ENCODE measurements around the gene NLGN1. TPM values are rescaled to one million over a fixed set of nuclear protein-coding genes. Genes with fewer than 3 reads are reported as not detected.

Gene NLGN1
- total RNA-seq, 1 experiment from 2014 or later = 4.0 TPM

GRCh38 chr3:174158674-174159073, 761.1 kb downstream of the NLGN1 start:
- no peak for DNase-seq
- Histone ChIP-seq H3K9me3 (no peaks in the 10 kb centered on the region; the same call in 1 of the 2 replicates), H3K27me3 (no peaks in the 10 kb centered on the region)

GRCh38 chr3:174159604-174160003, 762.1 kb downstream of the NLGN1 start:
- Histone ChIP-seq H3K27me3 (no peaks in the 10 kb centered on the region), H3K36me3 (no peaks in the 10 kb centered on the region), H3K4me3 (no peak overlapping the region), H3K9me3 (peaks cover 7% of the 10 kb centered on the region)
- no peak for DNase-seq

More at GRCh38 chr3:174158674-174159073, 761.1 kb downstream of the NLGN1 start:
- Histone ChIP-seq H3K36me3 (no peaks in the 10 kb centered on the region), H3K4me3 (no peak overlapping the region)

GRCh38 chr3:174162550-174162949, 765.0 kb downstream of the NLGN1 start:
- DNase-seq = no peak
- H3K4me3 ChIP-seq = no peak overlapping the region
- no peaks in the 10 kb centered on the region for H3K27me3 ChIP-seq
- H3K9me3 ChIP-seq = peaks cover 12% of the 10 kb centered on the region
- H3K36me3 ChIP-seq = no peaks in the 10 kb centered on the region

- no peak overlapping the region for H3K4me3 ChIP-seq
- no peaks in the 10 kb centered on the region for H3K27me3 ChIP-seq
- no peaks in the 10 kb centered on the region for H3K36me3 ChIP-seq
- DNase-seq = no peak
- H3K9me3 ChIP-seq = peaks cover 12% of the 10 kb centered on the region
These were observed 770.5 kb downstream of the NLGN1 start for GRCh38 chr3:174168026-174168425.

- H3K36me3 ChIP-seq = no peaks in the 10 kb centered on the region
- H3K27me3 ChIP-seq = no peaks in the 10 kb centered on the region
- no peak for DNase-seq
- H3K4me3 ChIP-seq = no peak overlapping the region
- H3K9me3 ChIP-seq = peaks cover 14% of the 10 kb centered on the region
These were observed 771.2 kb downstream of the NLGN1 start for GRCh38 chr3:174168538-174169254.

- Histone ChIP-seq H3K4me3 (no peak overlapping the region), H3K36me3 (no peaks in the 10 kb centered on the region), H3K27me3 (no peaks in the 10 kb centered on the region), H3K9me3 (peaks cover 6% of the 10 kb centered on the region)
- DNase-seq = no peak
These were observed 772.2 kb downstream of the NLGN1 start for GRCh38 chr3:174169736-174170135.

- DNase-seq = no peak
- Histone ChIP-seq H3K27me3 (no peaks in the 10 kb centered on the region), H3K36me3 (no peaks in the 10 kb centered on the region), H3K9me3 (peaks cover 2% of the 10 kb centered on the region), H3K4me3 (no peak overlapping the region)
These were observed 772.7 kb downstream of the NLGN1 start for GRCh38 chr3:174170248-174170647.

GRCh38 chr3:174186377-174186989, 788.9 kb downstream of the NLGN1 start:
- Histone ChIP-seq H3K27me3 (no peaks in the 10 kb centered on the region), H3K9me3 (no peaks in the 10 kb centered on the region), H3K36me3 (no peaks in the 10 kb centered on the region), H3K4me3 (no peak overlapping the region)
- DNase-seq = no peak

GRCh38 chr3:174191380-174191779, 793.8 kb downstream of the NLGN1 start:
- DNase-seq = no peak
- Histone ChIP-seq H3K4me3 (no peak overlapping the region), H3K27me3 (no peaks in the 10 kb centered on the region), H3K9me3 (no peaks in the 10 kb centered on the region), H3K36me3 (no peaks in the 10 kb centered on the region)

GRCh38 chr3:174191895-174192294, 794.4 kb downstream of the NLGN1 start:
- peaks cover 3% of the 10 kb centered on the region; the same call in 1 of the 2 replicates for H3K9me3 ChIP-seq
- no peak overlapping the region for H3K4me3 ChIP-seq
- no peak for DNase-seq
- no peaks in the 10 kb centered on the region for H3K27me3 ChIP-seq
- H3K36me3 ChIP-seq = no peaks in the 10 kb centered on the region

GRCh38 chr3:174192471-174192870, 794.9 kb downstream of the NLGN1 start:
- Histone ChIP-seq H3K4me3 (no peak overlapping the region), H3K27me3 (no peaks in the 10 kb centered on the region), H3K9me3 (peaks cover 5% of the 10 kb centered on the region; the same call in 1 of the 2 replicates), H3K36me3 (no peaks in the 10 kb centered on the region)
- DNase-seq = no peak

GRCh38 chr3:174193604-174194003, 796.1 kb downstream of the NLGN1 start:
- no peak for DNase-seq
- Histone ChIP-seq H3K4me3 (no peak overlapping the region), H3K27me3 (no peaks in the 10 kb centered on the region), H3K9me3 (peaks cover 8% of the 10 kb centered on the region; the same call in 1 of the 2 replicates), H3K36me3 (no peaks in the 10 kb centered on the region)

GRCh38 chr3:174197416-174197815, 799.9 kb downstream of the NLGN1 start:
- Histone ChIP-seq H3K9me3 (peaks cover 12% of the 10 kb centered on the region), H3K27me3 (no peaks in the 10 kb centered on the region), H3K4me3 (no peak overlapping the region), H3K36me3 (no peaks in the 10 kb centered on the region)
- DNase-seq = no peak

- DNase-seq = no peak
- H3K4me3 ChIP-seq = no peak overlapping the region
- H3K9me3 ChIP-seq = peaks cover 12% of the 10 kb centered on the region
- no peaks in the 10 kb centered on the region for H3K36me3 ChIP-seq
- H3K27me3 ChIP-seq = no peaks in the 10 kb centered on the region
These were observed 800.7 kb downstream of the NLGN1 start for GRCh38 chr3:174198199-174198598.

GRCh38 chr3:174199696-174200095, 802.2 kb downstream of the NLGN1 start:
- no peak for DNase-seq
- Histone ChIP-seq H3K4me3 (no peak overlapping the region), H3K36me3 (no peaks in the 10 kb centered on the region), H3K27me3 (no peaks in the 10 kb centered on the region), H3K9me3 (peaks cover 12% of the 10 kb centered on the region)

- no peak overlapping the region for H3K4me3 ChIP-seq
- H3K36me3 ChIP-seq = no peaks in the 10 kb centered on the region
- H3K27me3 ChIP-seq = no peaks in the 10 kb centered on the region
- DNase-seq = no peak
- peaks cover 7% of the 10 kb centered on the region for H3K9me3 ChIP-seq
These were observed 804.6 kb downstream of the NLGN1 start for GRCh38 chr3:174202116-174202515.

GRCh38 chr3:174202561-174202960, 805.0 kb downstream of the NLGN1 start:
- Histone ChIP-seq H3K36me3 (no peaks in the 10 kb centered on the region), H3K4me3 (no peak overlapping the region), H3K9me3 (peaks cover 5% of the 10 kb centered on the region), H3K27me3 (no peaks in the 10 kb centered on the region)
- DNase-seq = no peak

- no peaks in the 10 kb centered on the region for H3K27me3 ChIP-seq
- H3K9me3 ChIP-seq = peaks cover 2% of the 10 kb centered on the region; the same call in 1 of the 2 replicates
- no peaks in the 10 kb centered on the region for H3K36me3 ChIP-seq
- DNase-seq = no peak
- H3K4me3 ChIP-seq = no peak overlapping the region
These were observed 807.2 kb downstream of the NLGN1 start for GRCh38 chr3:174204765-174205164.
